SH-SY5Y (cell line): Measurements from ENCODE around the gene SCAF8.

ENCODE experiments used
- GATA2 ChIP-seq: IDR thresholded peaks from 2 replicates; pipeline ENCODE4 v1.6.1; 2011; ENCODE audit warnings: mild to moderate bottlenecking, low read depth, low read length
- GATA3 ChIP-seq: IDR thresholded peaks from 2 replicates; pipeline ENCODE4 v1.6.1; 2011; ENCODE audit warnings: low read depth, mild to moderate bottlenecking, low read length, moderate library complexity

DNA sequence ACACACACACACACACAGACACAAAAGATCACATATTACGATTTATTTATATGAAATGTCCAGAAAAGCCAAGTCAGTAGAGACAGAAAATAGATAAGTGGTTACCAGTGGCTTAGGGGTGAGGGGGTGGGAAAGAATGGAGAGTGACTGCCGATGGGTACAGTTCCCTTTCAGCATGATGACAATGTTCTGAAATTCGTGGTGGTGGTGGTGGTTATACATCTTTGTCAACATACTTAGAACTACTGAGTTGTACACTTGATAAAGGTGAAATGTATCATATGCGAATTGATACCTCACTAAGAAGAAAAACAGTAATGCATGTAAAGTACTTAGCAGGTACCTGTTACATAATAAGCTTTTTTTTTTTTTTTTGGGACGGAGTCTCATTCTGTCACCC is 124.3 kb downstream of the SCAF8 start:
- TF ChIP-seq GATA3 (no peak), GATA2 (no peak)
